Stimulated activated CD4-positive, alpha-beta T cell treated with anti-CD3 and anti-CD28 coated beads, Interleukin-15, amount 100 ng/mL, for 24 hours (primary cell): ENCODE measurements around the gene MYO9A.
A peak's percentile ranks its signal among the peaks of the same experiment; 100 is the strongest.
"Not testable (repeated sequence)": the region's sequence is repeated elsewhere in the genome, so short reads cannot be mapped to it uniquely, and the experiment has no call there.

Experiments
- DNase-seq: peaks from one replicate; pipeline ENCODE4 v3.0.0-alpha.2; 2020

Gene MYO9A

DNA sequence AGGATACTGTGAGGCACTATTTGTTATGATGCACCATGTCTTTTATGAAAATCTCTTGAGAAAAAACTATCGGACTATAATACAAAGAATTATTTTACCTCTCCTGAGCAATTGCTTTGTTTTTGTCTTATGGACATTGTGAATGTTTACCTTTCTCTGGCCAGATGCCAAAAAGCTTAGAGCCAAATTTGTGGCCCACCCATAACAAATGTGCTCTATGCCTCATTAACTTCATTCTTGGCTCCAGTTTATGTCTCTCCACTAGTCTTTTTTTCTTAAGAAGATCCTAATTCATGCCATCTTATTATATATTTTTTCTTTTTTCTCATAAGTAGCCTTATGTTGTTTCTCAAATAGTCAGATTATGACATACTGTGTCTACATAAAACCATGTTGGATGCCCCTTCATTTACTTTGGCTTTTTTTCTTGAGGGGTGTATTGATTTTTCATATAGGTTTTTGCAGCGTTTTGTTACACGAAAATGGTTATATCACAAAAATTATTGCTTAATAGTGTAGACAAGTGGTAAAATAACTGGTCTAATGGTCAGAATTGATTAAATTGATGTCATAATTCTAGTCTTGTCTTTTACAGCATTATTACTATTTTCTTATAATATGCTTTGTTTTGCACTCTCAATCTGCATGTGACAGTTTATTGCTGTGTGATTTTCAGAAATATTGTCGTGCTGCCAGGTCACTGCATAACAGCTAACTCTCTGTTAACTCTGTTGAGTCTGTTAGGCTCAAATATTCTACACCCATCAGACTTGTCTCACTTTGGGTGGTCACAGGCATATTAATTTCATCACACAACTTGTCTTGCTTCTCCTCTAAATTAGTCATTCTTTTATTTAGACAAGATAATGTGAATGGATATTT is 18.5 kb upstream of the MYO9A start:
- no peak for DNase-seq

DNA sequence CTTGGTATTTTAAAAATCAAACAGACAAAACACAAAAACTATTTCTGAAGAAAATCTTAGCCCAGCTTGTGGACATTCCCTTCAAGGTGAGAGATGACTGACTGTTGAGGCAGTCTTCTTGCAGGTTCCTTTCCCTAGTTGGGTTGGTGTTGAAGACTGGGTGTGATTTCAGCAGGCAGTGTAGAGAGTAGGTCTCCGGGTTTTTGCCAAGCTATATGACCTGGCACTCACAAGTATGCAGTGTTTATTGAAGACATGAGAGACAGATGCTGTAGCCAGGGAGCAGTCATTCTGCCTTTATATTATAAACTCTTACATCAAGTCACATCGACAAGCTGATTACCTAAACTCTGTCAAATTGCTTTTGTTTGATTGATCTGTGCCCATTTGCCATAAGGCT is 17.8 kb upstream of the MYO9A start:
- no peak for DNase-seq

DNA sequence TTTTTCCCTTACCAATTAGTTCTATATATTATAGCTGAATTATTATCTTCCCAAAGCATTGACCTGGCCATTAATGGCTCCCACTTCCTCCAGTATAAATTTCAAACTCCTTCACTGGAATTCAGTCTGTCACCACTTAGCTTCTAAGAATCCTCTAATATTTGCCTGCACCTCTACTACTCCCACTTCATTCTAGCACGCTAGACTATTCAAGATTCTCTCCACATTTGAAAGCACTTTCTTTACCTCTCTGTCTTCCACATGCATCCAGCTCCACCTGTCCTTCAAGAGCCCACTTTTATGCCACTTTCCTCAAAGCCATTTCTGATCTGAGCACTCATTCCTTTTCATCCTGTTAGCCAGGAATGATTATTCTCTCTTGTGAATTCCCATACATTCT is 15.3 kb upstream of the MYO9A start:
- no peak for DNase-seq

DNA sequence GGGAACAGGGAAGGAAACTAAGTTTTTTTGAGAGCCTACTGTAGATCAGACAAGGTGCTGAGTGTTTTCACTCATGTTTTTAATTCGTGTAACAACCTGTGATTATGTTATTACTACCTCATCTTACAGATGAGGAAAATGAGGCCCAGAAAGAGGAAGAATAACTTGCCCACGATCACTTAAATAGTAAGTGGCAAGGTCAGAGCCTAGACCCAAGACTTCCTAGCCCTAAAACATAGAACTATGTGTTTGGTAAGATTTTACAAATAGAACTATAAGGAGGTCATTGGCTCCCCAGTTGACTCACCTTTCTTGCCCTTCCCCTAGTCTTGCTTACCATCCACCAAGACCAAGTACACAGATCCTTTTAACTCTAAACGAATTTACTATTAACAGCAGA is 14.0 kb upstream of the MYO9A start:
- no peak for DNase-seq

DNA sequence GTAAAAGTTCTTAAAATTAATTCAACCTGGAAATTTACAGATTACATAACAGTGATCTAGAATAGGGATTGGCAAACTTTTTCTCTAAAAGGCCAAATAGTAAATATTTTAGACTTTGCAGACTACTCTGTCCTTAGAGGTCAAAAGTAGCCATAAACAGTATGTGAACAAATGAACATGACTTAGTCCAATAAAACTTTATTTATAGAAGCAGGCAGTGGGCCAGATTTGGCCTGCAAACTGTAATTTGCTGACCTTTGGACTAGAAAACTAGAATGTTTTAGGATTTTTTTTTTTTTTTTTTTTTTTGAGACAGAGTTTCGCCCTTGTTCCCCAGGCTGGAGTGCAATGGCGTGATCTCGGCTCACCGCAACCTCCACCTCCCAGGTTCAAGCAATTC is 12.3 kb upstream of the MYO9A start:
- no peak for DNase-seq

DNA sequence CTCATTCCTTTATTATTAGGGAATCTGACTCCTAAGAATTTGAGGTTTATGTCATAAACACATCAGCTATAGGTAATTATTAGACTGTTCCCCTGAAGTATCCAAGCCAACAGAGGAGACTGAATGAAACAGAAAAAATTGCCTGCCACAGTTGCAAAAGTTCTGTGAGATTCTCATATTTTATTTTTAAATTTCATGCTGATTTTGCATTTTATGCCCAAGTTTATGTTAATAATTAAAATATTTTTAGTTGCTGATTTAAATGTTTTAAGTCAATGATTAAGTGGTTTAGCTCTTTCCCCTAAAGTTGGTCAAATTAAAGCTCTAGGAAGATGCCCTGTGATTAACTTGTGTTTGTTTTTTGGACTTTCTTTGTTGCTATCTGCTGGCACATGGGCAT is 10.4 kb upstream of the MYO9A start:
- no peak for DNase-seq

DNA sequence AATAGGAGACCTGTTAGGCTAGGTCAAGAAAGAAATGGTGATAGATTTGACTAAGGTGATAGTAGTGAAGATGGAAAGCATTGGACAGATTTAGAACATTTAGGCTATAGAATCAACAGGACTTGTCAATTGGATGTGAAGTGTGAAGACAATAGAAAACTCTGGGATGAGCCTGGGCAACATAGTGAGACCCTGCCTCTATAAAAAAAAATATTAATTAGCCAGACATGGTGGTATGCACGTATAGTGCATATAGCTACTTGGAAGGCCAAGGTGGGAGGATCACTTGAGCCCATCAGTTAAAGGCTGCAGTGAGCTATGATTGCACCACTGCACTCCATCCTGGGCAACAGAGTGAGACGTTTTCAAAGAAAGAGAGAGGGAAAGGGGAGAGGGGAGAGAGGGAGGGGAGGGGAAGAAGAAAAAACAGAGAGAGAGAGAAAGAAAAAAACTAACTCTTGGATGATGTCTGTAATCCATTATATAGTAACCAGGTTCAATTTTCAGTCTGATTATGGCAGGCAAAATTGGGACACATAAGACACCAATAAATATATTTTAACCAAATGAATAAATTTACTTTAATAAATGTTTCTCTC is 9.9 kb upstream of the MYO9A start:
- DNase-seq: no peak

DNA sequence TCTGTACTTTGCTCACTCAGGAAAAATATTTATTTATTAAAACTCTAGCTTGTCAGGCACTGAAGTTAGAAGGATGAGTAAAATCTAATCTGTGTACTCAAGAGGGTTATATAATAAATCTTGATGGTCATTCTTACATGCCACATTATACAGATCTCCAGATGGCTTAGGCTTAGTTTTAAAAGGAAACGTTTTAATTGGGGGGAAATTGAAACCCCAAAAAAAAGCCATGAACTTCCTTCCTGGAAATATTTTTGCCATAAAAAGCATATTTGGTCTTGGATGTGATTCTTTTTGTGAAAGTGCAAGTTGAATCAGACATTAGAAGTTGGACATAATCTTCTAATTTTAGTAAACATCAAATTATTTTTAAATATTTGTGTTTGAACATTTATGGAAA is 6.3 kb upstream of the MYO9A start:
- no peak for DNase-seq

DNA sequence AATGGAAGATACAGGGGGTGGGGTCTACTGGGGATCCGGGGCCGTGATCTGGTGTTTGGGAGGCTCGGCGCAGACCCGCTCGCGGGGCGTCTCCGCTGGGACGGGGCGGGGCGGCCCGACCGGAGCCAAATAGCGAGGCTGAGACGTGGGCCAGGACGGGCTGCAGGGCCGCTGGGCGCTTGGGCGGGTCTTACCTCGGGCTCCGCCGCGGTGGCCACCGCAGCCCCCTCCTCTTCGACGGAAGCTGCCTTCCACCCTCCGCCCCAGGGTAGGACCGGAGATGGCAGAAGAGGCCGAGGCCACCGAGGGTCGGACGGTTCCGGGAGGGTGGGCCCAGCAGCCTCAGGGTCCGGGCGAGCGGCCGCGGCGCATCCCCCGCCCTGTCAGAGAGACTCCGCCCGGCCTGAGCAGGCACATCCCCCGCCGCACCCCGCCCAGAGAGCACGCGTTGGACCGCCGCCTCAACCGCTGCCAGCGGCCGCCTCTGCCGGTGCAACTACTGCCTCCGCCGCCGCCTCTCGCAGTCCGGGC is 399 bp downstream of the MYO9A start:
- DNase-seq: peak; percentile 86

DNA sequence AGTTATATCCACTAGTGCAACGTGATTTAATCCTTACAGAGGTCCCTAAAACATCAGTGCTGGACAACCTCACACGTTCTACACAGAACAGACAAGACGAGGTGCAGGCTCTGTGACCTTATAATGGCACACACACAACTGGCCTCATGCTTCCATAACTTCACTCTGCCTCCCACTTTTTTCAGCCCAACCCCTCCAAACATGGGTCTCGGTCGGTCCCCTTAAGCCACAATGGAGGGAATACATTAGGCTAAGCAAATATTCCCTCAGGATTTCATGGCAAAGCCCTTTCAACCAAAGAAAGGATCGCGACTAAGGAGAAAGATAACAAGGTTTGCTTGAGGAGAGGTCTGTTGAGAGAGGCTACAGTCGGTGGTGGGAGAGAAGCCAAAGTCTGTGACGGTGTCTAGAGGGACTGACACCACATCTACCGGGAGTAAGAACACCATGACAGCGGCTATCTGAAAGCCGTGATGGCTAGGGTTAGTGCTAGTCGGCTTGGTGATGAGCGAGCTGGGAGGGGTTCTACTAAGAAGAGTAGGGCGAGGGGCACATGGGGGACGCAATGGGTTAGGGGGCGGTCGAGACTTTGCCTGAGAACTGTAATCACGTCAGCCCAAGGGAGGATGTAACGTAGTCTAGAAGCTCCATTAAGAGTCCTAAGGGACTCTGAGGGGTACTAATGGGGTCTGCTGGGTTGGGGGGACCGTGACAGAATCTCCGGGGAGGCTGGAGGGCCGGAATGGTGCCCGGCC is 1.0 kb downstream of the MYO9A start:
- no peak for DNase-seq

DNA sequence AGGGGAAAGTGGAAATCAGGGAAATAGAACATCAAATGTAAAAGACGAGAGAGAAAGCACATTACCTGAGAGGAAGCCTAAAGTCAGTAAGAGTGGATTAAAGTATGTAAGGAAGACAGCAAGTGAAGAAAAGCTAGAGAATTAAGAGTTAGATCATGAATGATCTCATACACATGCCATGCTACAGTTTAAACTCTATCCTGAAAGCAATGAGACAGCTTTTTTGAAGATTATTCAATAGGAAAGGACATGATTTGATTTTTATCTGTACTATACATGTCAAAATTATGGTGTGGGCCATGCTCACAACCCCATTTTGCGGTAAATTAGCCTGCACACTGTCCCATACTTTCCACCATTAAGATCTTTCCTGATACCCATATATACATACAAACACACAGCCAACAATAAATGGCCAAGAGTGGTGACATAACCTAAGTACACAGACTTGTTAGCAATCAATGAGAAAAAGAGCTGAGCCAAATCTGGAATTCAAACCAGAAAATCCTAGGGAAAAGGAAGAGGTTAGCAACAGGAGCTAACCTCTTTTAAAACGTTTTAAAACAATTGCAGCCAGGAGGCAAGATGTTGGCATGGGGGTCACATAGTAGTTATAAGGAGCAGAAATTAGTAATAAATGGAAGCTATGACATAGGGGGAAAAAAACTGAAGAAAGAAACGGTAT is 4.5 kb downstream of the MYO9A start:
- no peak for DNase-seq

DNA sequence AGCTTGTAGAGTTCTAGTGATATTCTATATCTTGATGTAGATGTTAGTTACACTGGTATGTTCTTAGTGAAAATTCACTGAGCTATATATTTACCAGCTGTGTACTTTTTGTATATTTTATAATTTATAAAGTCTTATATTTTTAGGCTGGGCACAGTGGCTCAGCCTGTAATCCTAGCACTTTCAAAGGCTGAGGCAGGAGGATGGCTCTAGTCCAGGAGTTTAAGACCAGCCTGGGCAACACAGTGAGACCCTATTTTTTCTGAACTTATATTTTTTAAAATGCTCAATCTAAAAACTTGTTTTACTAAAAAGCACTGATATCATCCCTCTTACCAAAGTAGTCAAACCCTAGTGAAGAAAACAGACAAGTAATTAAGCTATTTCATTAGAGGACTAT is 5.1 kb downstream of the MYO9A start:
- no peak for DNase-seq

DNA sequence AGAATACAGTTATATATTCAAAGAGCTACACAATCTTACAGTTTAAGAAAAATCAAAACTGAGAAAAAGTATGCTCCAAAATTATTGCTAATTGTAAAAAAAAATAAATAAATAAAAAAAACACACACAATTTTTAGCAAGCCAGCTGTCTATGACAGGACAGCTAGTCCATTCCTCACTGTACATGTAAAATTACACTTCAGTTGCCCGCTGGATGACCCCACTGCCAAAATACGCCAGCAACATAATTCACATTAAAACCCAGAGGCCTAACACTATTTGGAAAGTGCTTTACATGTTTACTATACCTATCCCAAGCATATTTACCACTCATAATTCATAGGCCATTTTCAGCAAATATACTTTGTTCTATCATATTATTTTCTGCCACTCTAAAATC is 5.8 kb downstream of the MYO9A start:
- DNase-seq: no peak

DNA sequence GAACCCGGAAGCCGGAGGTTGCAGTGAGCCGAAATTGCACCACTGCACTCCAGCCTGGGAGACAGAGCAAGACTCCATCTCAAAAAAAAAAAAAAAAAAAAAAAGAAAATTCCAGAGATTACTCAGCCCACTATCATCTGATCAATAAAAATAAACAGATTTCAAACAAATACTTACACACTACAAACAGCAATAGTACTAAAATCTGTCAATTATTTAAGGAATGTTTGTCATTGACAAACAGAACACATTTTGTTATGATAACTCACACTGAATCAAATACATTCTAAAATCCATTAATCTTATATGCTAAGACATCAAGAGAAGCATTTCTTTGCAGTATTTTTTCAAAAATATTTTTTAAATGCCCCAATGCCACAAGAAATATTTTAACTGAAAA is 7.6 kb downstream of the MYO9A start:
- no peak for DNase-seq

DNA sequence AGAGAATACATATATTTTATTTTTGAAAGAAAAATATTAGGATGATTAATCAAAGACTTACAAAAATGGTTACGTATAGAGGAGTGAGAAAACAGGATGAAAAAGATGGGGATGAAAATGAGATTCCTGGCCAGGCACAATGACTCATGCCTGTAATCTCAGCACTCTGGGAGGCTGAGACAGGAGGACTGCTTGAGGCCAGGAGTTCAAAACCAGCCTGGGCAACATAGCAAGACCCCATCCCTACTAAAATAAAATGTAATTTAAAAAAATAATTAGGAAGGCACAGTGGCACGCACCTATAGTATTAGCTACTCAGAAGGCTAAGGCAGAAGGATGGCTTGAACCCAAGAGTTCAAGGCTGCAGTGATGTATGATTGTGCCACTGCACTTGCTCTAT is 11.9 kb downstream of the MYO9A start:
- no peak for DNase-seq

DNA sequence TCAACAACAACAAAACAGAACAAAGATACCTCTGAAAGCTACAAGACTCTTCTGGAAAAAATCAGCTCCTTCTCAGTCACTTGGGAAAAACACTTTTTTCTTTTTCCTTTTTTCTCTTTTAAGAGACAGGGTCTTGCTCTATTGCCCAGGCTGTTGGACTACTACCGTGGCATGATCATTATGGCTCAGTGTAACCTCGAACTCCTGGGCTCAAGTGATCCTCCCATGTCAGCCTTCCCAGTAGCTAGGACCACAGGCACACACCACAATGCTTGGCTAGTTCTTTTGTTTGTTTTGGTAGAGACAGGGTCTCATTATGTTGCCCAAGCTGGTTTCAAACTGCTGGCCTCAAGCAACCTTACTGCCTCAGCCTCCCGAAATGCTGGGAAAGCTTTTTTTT is 12.8 kb downstream of the MYO9A start:
- no peak for DNase-seq

DNA sequence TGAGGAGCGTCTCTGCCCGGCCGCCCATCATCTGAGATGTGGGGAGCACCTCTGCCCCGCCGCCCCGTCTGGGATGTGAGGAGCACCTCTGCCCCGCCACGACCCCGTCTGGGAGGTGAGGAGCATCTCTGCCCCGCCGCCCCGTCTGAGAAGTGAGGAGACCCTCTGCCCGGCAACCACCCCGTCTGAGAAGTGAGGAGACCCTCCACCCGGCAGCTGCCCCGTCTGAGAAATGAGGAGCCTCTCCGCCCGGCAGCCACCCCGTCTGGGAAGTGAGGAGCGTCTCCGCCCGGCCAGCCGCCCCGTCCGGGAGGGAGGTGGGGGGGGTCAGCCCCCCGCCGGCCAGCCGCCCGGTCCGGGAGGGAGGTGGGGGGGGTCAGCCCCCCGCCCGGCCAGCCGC is 17.4 kb downstream of the MYO9A start:
- not testable (repeated sequence) for DNase-seq

DNA sequence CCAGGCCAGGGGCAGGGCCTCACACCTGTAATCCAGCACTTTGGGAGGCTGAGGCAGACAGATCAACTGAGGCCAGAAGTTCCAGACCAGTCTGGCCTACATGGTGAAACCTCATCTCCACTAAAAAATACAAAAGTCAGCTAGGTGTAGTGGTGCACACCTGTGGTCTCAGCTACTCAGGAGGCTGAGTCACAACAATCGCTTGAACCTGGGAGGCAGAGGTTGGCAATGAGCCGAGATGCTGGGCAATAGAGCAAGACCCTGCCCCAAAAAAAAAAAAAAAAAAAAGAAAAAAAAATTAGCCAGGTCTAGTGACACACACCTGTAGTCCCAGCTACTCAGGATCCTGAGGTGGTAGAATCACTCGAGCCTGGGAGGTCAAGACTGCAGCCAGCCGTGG is 18.8 kb downstream of the MYO9A start:
- DNase-seq: no peak

DNA sequence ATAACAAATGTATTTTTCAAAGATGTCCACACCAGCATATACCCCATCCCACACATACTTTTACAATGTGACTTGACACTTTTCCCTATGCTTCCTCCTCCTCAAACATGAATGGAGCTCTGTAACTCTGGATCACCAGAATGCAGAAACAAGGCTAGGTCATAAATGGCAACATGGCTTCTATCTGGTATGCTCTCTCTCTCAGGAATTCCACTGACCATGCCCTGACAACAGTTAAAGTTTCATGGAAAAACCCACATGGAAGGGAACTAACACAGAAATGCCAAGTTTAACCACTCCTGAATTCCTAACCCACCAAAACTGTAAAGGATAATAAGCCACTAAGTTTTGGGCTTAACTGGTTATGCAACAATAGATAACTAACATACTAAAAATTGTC is 19.9 kb downstream of the MYO9A start:
- DNase-seq: no peak

DNA sequence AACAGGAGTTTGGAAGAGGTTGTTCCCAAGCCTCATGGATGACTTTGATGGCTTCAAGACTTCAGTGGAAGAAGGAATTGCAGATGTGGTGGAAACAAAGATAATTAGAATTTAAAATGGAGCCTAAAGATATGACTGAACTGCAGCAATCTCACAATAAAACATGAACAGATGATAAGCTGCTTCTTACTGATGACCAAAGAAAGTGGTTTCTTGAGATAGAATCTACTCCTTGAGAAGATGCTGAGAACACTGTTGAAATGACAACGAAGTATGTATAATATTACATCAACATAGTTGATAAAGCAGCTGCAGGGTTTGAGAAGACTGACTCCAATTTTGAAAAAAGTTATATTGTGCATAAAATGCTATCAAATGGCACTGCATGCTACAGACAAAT is 21.2 kb downstream of the MYO9A start:
- DNase-seq: no peak

DNA sequence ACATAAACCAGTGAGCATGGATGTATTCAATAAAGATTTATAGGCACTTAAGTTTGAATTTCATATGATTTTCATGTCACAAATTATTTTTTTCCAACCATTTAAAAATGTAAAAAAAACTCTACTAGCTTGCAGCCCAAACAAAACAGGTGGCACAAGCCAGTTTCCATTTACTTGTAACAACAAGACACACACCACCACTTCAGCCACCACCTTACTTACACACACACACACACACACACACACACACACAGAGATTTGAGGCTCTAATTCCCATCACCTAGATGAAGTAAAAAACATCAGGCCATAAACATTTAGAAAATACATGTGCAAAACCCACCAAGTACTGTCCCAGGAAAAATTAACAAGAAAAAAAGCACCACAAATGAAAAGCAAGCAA is 25.3 kb downstream of the MYO9A start:
- DNase-seq: no peak

DNA sequence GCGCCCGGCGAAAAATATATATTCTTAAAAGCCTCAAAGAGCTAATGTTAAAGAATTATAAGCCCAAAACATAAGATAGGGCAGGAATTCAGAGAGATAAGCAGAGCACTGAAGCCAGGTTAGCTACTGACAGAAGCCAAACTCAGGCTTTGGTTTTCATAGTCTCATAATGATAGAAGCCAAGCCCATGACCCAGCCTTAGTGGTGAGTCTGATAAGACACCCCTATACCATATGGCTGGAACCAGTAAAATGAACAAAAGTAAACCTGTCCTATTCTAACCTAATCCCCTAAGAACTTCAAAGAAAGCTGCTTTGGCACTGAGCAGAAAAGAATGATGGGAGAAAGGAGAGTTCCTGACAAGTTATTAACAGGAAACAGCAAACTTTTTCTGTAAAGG is 25.9 kb downstream of the MYO9A start:
- no peak for DNase-seq

DNA sequence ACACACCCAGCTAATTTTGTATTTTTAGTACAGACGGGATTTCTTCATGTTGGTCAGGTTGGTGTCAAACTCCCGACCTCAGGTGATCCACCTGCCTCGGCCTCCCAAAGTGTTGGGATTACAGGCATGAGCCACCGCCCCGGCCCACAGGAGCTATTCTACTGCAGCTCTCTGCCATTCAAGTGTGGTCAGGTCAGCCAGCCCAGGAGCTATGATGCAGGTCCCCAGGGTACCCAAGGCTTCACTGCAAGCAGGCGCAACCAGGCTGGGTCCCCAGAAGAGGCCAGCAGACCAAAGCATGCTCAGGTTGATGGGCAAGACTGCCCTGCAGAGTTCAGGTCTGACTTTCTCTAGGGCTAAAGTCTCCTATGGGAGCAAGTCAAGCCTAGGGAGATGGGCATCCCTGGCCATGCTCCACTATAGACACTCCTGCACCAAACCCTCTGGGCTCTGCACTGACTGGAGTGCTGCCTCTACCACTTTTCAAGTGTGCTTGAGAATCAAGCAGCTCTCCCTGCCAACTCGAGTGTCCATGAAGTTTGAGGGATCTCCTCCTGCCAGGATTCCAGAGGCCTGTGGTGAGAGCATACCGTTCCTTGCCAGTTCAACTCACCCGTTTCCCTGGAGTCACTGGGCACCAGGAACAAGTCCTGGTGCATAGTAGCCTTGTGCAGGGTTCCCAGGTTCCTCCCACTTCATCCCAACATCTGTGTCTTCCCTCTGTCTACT is 30.9 kb downstream of the MYO9A start:
- DNase-seq: no peak
